Nephron progenitor cell (in vitro differentiated cells): ENCODE results near the gene KRTAP12-4.
"Not testable (repeated sequence)": the region's sequence is repeated elsewhere in the genome, so short reads cannot be mapped to it uniquely, and the experiment has no call there.

ENCODE experiments used
- DNase-seq: peaks from one replicate; pipeline ENCODE4 v3.0.0; 2021
- H3K27ac Mint-ChIP-seq: 2 replicates; pipeline ENCODE4 v1.8.0; 2021; ENCODE audit warnings: mild to moderate bottlenecking, moderate library complexity, mixed read lengths
- H3K27me3 Mint-ChIP-seq: 2 replicates; pipeline ENCODE4 v1.8.0; 2021; ENCODE audit warnings: mild to moderate bottlenecking, low read depth, mixed read lengths; ENCODE audit not compliant: poor library complexity
- H3K36me3 Mint-ChIP-seq: 2 replicates; pipeline ENCODE4 v1.8.0; 2021; ENCODE audit warnings: low read depth, mixed read lengths
- H3K4me1 Mint-ChIP-seq: 2 replicates; pipeline ENCODE4 v1.8.0; 2021; ENCODE audit warnings: mixed read lengths
- H3K4me3 Mint-ChIP-seq: 2 replicates; pipeline ENCODE4 v1.8.0; 2021; ENCODE audit warnings: mild to moderate bottlenecking, moderate library complexity, mixed read lengths
- H3K9me3 Mint-ChIP-seq: 2 replicates; pipeline ENCODE4 v1.8.0; 2021; ENCODE audit warnings: mild to moderate bottlenecking, moderate library complexity, mixed read lengths
- TF ChIP-seq, protein P1 (sequence below): fragments of 200-600 bp; sonication (generic); IDR thresholded peaks from 2 replicates; pipeline ENCODE4 v1.5.0; 2021; ENCODE audit warnings: antibody characterized with exemption

Gene KRTAP12-4

GRCh38 chr21:44670642-44671432 lies 16.4 kb upstream of the KRTAP12-4 start:
- Mint-ChIP-seq H3K36me3 (peaks cover 13% of the 10 kb centered on the region), H3K4me3 (no peak overlapping the region), H3K27ac (no peak overlapping the region), H3K4me1 (no peaks in the 10 kb centered on the region), H3K27me3 (peaks cover 15% of the 10 kb centered on the region), H3K9me3 (peaks cover 72% of the 10 kb centered on the region)
- TF ChIP-seq, protein P1, sequence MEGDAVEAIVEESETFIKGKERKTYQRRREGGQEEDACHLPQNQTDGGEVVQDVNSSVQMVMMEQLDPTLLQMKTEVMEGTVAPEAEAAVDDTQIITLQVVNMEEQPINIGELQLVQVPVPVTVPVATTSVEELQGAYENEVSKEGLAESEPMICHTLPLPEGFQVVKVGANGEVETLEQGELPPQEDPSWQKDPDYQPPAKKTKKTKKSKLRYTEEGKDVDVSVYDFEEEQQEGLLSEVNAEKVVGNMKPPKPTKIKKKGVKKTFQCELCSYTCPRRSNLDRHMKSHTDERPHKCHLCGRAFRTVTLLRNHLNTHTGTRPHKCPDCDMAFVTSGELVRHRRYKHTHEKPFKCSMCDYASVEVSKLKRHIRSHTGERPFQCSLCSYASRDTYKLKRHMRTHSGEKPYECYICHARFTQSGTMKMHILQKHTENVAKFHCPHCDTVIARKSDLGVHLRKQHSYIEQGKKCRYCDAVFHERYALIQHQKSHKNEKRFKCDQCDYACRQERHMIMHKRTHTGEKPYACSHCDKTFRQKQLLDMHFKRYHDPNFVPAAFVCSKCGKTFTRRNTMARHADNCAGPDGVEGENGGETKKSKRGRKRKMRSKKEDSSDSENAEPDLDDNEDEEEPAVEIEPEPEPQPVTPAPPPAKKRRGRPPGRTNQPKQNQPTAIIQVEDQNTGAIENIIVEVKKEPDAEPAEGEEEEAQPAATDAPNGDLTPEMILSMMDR: no peak
- no peak for DNase-seq

- DNase-seq: no peak
- H3K27ac Mint-ChIP-seq: no peak overlapping the region
- no peak overlapping the region for H3K4me3 Mint-ChIP-seq
- TF ChIP-seq, protein P1: no peak
- H3K27me3 Mint-ChIP-seq: peaks cover 11% of the 10 kb centered on the region
- H3K9me3 Mint-ChIP-seq: peaks cover 54% of the 10 kb centered on the region
- no peaks in the 10 kb centered on the region for H3K4me1 Mint-ChIP-seq
- H3K36me3 Mint-ChIP-seq: peaks cover 8% of the 10 kb centered on the region
Measured at GRCh38 chr21:44667612-44668011, 13.2 kb upstream of the KRTAP12-4 start.

GRCh38 chr21:44666401-44667320 lies 12.2 kb upstream of the KRTAP12-4 start, which contains the start of gene KRTAP12-2:
Gene KRTAP12-2, minus strand, starts transcription at chr21:44666927. Its CDS starts 41 bp downstream, at chr21:44666886.
- Mint-ChIP-seq H3K4me3 (no peak within 1 kb of the TSS), H3K27ac (no peak within 1 kb of the TSS), H3K36me3 (peaks cover 8% of the 10 kb centered on the region), H3K27me3 (peaks cover 14% of the 10 kb centered on the region), H3K4me1 (peaks cover 2% of the 10 kb centered on the region), H3K9me3 (peaks cover 51% of the 10 kb centered on the region)
- TF ChIP-seq, protein P1: no peak
- no peak for DNase-seq

GRCh38 chr21:44664691-44665090 lies 10.2 kb upstream of the KRTAP12-4 start:
- no peak for DNase-seq
- Mint-ChIP-seq H3K4me1 (peaks cover 10% of the 10 kb centered on the region), H3K27ac (no peak overlapping the region), H3K27me3 (peaks cover 13% of the 10 kb centered on the region), H3K36me3 (peaks cover 2% of the 10 kb centered on the region), H3K4me3 (no peak overlapping the region), H3K9me3 (peaks cover 47% of the 10 kb centered on the region)
- TF ChIP-seq, protein P1: no peak

GRCh38 chr21:44661567-44661966 lies 7.1 kb upstream of the KRTAP12-4 start:
- not testable (repeated sequence) for H3K4me3 Mint-ChIP-seq, H3K36me3 Mint-ChIP-seq, H3K27ac Mint-ChIP-seq, DNase-seq
- Mint-ChIP-seq H3K4me1 (peaks cover 25% of the 10 kb centered on the region), H3K9me3 (peaks cover 47% of the 10 kb centered on the region), H3K27me3 (peaks cover 16% of the 10 kb centered on the region)

DNA sequence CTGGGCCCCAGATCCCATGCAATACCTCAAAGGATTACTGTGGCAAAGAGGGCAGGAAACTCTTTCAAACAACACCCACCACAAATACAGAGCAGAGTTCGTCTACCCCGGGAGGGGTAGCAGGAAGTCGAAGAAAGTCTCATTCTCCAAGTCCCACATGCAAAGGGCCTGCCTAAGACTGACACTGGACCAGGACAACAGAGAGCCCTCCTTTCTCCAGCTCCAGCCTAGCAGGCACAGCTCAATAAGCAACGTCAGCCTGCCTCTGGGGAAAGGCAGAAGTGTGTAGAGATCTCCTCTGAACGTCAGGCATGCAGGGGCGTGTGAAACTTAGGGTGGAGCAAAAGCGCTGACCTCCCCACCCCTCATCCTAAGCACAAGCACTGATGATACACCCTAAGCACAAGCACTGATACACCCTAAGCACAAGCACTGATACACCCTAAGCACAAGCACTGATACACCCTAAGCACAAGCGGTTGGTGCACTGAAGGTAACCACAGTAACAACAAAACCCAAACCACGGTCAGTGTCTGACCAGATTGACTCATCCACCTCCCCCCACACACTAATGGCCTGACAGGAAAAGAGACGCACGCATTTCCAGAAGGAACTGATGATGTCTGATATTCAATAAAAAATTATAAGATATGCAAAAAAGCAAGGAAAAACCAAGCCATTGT lies 4.6 kb upstream of the KRTAP12-4 start:
- DNase-seq: no peak
- TF ChIP-seq, protein P1: no peak
- peaks cover 7% of the 10 kb centered on the region for H3K36me3 Mint-ChIP-seq
- H3K4me1 Mint-ChIP-seq: peaks cover 25% of the 10 kb centered on the region
- H3K27me3 Mint-ChIP-seq: peaks cover 13% of the 10 kb centered on the region
- H3K9me3 Mint-ChIP-seq: peaks cover 58% of the 10 kb centered on the region
- H3K27ac Mint-ChIP-seq: no peak overlapping the region
- no peak overlapping the region for H3K4me3 Mint-ChIP-seq
